Activated naive CD8-positive, alpha-beta T cell treated with anti-CD3 and anti-CD28 coated beads, Interleukin-2, amount 50 U/mL, for 16 hours (primary cell): ENCODE data around the gene CHCHD5.
"Not testable (repeated sequence)": the region's sequence is repeated elsewhere in the genome, so short reads cannot be mapped to it uniquely, and the experiment has no call there.

ENCODE experiments used
- DNase-seq: peaks from one replicate; pipeline ENCODE4 v3.0.0-alpha.2; 2020; ENCODE audit warnings: low read depth, low spot score

Gene CHCHD5

GRCh38 chr2:112585873-112586464, 1.6 kb downstream of the CHCHD5 start:
- no peak for DNase-seq

GRCh38 chr2:112588611-112589045, 4.2 kb downstream of the CHCHD5 start:
- no peak for DNase-seq

GRCh38 chr2:112591413-112591812, 7.0 kb downstream of the CHCHD5 start:
- no peak for DNase-seq

GRCh38 chr2:112593736-112594135, 9.3 kb downstream of the CHCHD5 start:
- no peak for DNase-seq

GRCh38 chr2:112597537-112598322, 13.3 kb downstream of the CHCHD5 start:
- no peak for DNase-seq

- DNase-seq, result no peak
Measured at GRCh38 chr2:112600634-112601033, 16.2 kb downstream of the CHCHD5 start.

- no peak for DNase-seq
Measured at GRCh38 chr2:112601754-112602153, 17.3 kb downstream of the CHCHD5 start.

GRCh38 chr2:112602917-112603316, 18.5 kb downstream of the CHCHD5 start:
- no peak for DNase-seq

- DNase-seq, result no peak
Measured at GRCh38 chr2:112603731-112604130, 19.3 kb downstream of the CHCHD5 start.

GRCh38 chr2:112604952-112605351, 20.5 kb downstream of the CHCHD5 start:
- DNase-seq, result no peak

GRCh38 chr2:112605926-112606325, 21.5 kb downstream of the CHCHD5 start:
- DNase-seq, result no peak

GRCh38 chr2:112606547-112606946, 22.1 kb downstream of the CHCHD5 start:
- no peak for DNase-seq

- DNase-seq, result no peak
Measured at GRCh38 chr2:112607680-112608438, 23.4 kb downstream of the CHCHD5 start.

GRCh38 chr2:112609320-112609719, 24.9 kb downstream of the CHCHD5 start:
- not testable (repeated sequence) for DNase-seq

- DNase-seq, result not testable (repeated sequence)
Measured at GRCh38 chr2:112612283-112612682, 27.9 kb downstream of the CHCHD5 start.

GRCh38 chr2:112614201-112614840, 29.9 kb downstream of the CHCHD5 start:
- DNase-seq, result no peak

- no peak for DNase-seq
Measured at GRCh38 chr2:112615051-112615450, 30.6 kb downstream of the CHCHD5 start.

GRCh38 chr2:112615798-112616197, 31.4 kb downstream of the CHCHD5 start:
- not testable (repeated sequence) for DNase-seq

- DNase-seq, result no peak
Measured at GRCh38 chr2:112618383-112618782, 34.0 kb downstream of the CHCHD5 start.

GRCh38 chr2:112621790-112622527, 37.5 kb downstream of the CHCHD5 start:
- no peak for DNase-seq

GRCh38 chr2:112622528-112622849, 38.1 kb downstream of the CHCHD5 start:
- no peak for DNase-seq
